ENCODE results near the gene ABHD12.

Gene ABHD12

DNA sequence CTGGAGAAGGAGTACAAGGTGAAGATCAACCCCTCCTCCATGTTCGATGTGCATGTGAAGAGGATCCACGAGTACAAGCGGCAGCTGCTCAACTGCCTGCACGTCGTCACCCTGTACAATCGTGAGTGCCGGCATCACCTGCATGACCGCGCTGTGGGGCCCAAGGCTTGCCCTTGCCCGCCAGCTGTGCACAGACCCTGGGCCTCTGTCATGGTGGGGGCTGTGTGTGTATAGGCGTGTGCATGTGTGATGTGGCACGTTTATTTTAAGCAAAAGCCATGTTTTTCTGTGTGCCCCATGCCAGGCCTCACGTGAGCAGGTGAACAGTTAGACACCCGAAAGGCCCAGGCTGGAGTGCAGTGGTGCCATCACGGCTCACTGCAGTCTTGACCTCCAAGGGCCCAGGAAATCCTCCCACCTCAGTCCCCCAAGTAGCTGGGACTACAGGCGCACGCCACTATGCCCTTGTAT is 106.5 kb downstream of the ABHD12 start:
- TF ChIP-seq CTCF (IDR thresholded peaks at IDR 0.05; ENCODE audit: low read depth, low read length): no peak
- DNase-seq (ENCODE audit: extremely low read depth, low read depth): no peak

DNA sequence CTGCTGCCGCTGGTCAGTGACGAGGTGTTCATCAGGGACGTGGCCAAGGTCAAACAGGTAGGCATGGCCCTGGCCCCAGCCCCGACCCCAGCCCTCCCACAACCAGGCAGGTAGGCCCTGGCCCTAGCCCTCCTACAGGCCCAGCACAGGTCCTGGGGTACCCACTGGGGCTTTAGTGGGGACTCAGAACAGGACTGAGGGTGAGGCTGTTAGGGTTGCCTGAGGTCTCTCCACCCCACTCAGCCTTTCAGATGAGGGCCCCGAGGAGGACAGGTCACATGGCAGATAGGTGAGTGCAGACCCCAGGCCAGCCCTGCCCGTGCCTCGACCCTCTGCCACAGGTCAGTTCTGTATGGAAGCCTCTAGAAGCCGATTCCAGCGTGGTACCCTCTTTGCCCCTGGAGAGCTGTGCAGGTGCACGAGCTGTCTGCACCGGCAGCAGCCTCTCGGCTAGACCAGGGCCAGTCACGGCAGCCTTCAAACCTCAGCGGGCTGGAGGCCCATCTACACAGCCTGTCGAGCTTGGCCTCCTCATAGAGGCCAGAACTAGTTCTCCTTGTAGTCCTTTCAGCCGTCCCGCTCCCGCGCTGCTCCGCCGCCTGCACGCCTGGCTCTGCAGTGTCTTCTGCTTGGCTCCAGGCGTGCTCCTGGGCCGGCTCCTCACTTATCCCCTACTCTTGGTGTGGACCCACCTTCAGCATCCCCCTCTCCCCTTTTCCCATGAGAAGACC is 107.2 kb downstream of the ABHD12 start:
- no peak for TF ChIP-seq CTCF (IDR thresholded peaks at IDR 0.05; ENCODE audit: low read depth, low read length)
- DNase-seq (ENCODE audit: extremely low read depth, low read depth): no peak

DNA sequence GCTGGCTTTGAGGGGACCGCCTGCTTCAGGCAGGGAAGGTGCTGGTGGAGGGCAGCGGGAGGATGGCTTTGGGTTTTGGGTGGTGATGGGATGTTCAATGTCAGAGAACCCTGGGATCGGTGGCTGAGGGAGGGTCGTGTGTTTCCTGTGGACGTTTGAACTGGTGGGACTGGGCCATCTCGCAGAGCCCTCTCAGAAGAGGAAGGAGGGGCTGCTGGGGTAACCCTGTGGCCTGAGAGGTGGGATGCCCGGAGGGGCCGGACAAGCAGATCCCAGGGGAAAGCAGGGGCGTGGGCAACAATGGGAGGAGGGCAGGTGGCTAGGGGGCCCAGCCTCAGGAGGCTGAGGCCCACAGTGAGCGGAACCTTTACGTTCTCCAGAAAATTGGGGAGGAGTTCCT is 107.8 kb downstream of the ABHD12 start:
- no peak for TF ChIP-seq CTCF (IDR thresholded peaks at IDR 0.05; ENCODE audit: low read depth, low read length)
- no peak for DNase-seq (ENCODE audit: extremely low read depth, low read depth)

DNA sequence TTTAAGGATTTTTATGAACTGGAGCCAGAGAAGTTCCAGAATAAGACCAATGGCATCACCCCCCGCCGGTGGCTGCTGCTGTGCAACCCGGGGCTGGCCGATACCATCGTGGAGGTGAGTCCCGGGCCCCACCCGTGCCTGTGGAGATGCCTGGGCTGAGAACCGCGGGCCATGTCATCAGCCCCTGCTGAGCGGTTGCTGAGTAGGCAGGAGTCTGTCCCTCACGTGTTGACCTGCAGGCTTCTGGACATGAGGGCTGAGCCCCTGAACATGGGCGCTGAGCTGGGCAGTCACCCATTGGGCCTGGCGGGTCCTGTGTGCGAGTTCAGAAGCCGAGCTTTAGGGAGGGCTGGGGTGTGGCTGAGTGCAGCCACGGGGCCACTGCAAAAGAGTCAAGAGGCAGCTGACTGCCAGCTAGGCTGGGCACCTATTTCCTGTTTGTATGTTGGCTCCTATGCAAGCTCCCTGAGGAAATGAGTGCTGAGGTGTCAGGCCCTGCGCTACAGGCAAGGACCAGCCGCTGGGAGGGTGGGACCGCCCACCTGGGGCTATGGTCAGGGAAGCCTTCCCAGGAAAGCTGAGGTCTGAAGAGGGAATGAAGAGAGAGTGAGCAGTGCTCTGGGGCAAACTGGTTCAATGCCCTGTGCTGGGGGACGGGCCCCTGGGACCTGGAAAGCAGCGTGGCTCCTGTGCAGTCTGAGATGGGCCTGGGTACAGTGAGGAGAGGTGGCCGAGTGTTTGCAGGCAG is 108.4 kb downstream of the ABHD12 start:
- no peak for TF ChIP-seq CTCF (IDR thresholded peaks at IDR 0.05; ENCODE audit: low read depth, low read length)
- DNase-seq (ENCODE audit: extremely low read depth, low read depth): no peak

DNA sequence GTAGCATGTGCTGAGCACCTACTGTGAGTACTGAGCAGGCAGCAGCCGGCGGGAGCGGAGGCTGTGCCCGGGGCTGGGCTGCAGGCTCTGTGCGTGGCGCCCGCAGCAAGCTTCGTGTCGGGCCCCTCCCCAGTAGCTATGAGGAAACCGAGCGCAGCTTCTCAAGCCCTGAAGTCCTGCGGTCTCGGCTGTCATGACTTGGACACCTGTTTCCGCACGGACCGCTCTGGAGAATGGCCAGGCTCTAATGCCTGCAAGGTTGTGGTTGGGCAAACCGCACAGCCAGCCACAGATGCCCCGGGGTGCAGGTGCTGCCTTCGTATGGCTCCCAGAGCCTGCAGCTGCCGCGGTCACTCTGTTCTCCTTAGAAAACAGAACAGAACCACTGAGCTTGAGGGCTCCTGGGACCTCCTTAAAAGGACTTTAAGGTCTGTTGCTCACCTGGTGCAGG is 109.1 kb downstream of the ABHD12 start:
- TF ChIP-seq CTCF (IDR thresholded peaks at IDR 0.05; ENCODE audit: low read depth, low read length): no peak
- DNase-seq (ENCODE audit: extremely low read depth, low read depth): no peak

DNA sequence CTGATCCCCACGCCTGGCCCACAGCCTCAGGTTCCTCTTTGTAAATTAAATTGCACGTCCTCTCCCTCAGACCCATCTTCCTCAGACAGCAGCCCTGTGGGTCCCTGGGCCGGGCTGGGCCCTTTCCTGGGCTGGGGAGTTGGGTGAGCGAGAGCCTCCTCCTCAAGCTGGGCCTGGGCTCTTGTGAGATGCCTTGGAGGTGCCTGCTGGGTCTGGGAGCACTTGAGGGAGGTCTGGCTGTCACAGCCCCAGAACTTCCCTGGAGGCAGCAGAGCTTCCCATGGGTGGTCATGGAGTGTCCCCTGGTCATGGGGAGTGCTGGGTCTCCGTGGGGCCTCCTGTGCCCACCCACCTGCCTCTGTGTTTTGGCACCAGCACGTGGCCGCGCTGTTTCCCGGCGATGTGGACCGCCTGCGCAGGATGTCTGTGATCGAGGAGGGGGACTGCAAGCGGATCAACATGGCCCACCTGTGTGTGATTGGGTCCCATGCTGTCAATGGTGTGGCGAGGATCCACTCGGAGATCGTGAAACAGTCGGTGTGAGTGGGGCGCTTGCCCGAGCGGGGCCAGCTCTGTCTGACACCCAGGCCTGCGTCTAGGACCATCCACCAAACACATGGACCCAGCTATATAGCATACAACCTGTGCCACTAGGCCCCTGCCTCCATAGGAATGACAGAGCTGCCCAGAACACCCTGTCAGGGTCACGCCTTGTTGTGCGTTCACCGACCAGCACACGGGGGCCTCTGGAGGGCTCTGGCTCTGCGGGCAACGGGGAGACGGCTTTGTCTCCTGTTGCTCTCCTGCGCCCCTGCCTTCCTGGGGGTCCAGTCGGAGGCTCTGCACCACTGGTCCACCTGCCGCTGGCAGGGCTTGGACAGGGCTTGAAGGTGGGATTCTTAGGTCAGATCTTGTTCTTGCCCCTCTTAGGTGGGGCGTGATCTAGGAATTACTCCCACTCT is 109.8 kb downstream of the ABHD12 start:
- DNase-seq (ENCODE audit: extremely low read depth, low read depth): no peak
- no peak for TF ChIP-seq CTCF (IDR thresholded peaks at IDR 0.05; ENCODE audit: low read depth, low read length)
